GM18873 (cell line): ENCODE data around the gene PIEZO2.

Experiments used
- ATAC-seq: cut with Tn5 transposase; IDR thresholded peaks from one replicate; pipeline ENCODE4 v1.9.1; 2021; ENCODE audit warnings: mild to moderate bottlenecking, moderate library complexity, moderate number of reproducible peaks; ENCODE audit not compliant: unreplicated experiment, low FRiP score

The PIEZO2 gene

GRCh38 chr18:10718809-10719208 lies 430.6 kb downstream of the PIEZO2 start:
- ATAC-seq, result no peak

GRCh38 chr18:10715791-10716190 lies 433.6 kb downstream of the PIEZO2 start:
- ATAC-seq, result no peak

- no peak for ATAC-seq
These were observed 436.0 kb downstream of the PIEZO2 start for GRCh38 chr18:10713409-10713808.

- no peak for ATAC-seq
These were observed 442.1 kb downstream of the PIEZO2 start for GRCh38 chr18:10707294-10707693.

- ATAC-seq, result no peak
These were observed 443.6 kb downstream of the PIEZO2 start for GRCh38 chr18:10705786-10706185.

GRCh38 chr18:10705291-10705690 lies 444.1 kb downstream of the PIEZO2 start:
- ATAC-seq, result no peak

GRCh38 chr18:10702206-10702605 lies 447.2 kb downstream of the PIEZO2 start:
- ATAC-seq, result no peak

- no peak for ATAC-seq
These were observed 459.0 kb downstream of the PIEZO2 start for GRCh38 chr18:10690366-10690765.

GRCh38 chr18:10690035-10690329 lies 459.4 kb downstream of the PIEZO2 start:
- no peak for ATAC-seq

GRCh38 chr18:10689236-10690034 lies 459.9 kb downstream of the PIEZO2 start:
- ATAC-seq, result no peak

- ATAC-seq, result no peak
These were observed 460.6 kb downstream of the PIEZO2 start for GRCh38 chr18:10688766-10689165.

GRCh38 chr18:10687161-10687925 lies 462.0 kb downstream of the PIEZO2 start:
- ATAC-seq, result no peak

GRCh38 chr18:10686308-10686707 lies 463.1 kb downstream of the PIEZO2 start:
- ATAC-seq, result no peak

GRCh38 chr18:10685484-10685883 lies 463.9 kb downstream of the PIEZO2 start:
- peak; percentile 68 for ATAC-seq

- ATAC-seq, result no peak
These were observed 467.0 kb downstream of the PIEZO2 start for GRCh38 chr18:10682368-10682714.

- no peak for ATAC-seq
These were observed 467.6 kb downstream of the PIEZO2 start for GRCh38 chr18:10681581-10682367.

GRCh38 chr18:10680271-10680596 lies 469.1 kb downstream of the PIEZO2 start:
- no peak for ATAC-seq

- ATAC-seq, result no peak
These were observed 469.7 kb downstream of the PIEZO2 start for GRCh38 chr18:10679557-10680270.

- ATAC-seq, result no peak
These were observed 477.9 kb downstream of the PIEZO2 start for GRCh38 chr18:10671441-10671840.

GRCh38 chr18:10670856-10671255 lies 478.5 kb downstream of the PIEZO2 start:
- ATAC-seq, result no peak
